Measurements from ENCODE around the gene MSTO1. TPM values are rescaled to one million over a fixed set of nuclear protein-coding genes. Genes with fewer than 3 reads are reported as not detected.
A peak's percentile ranks its signal among the peaks of the same experiment; 100 is the strongest.
"Not testable (repeated sequence)": the region's sequence is repeated elsewhere in the genome, so short reads cannot be mapped to it uniquely, and the experiment has no call there.

MSTO1 gene
- total RNA-seq, 2 donors from 2014 or later = 19.5 to 50.4 TPM

GRCh38 chr1:155596864-155597263, 13.2 kb upstream of the MSTO1 start:
- TF ChIP-seq CTCF (IDR thresholded peaks at IDR 0.05) (no peak), POLR2A (IDR thresholded peaks at IDR 0.05) (no peak)
- ATAC-seq (no peak), DNase-seq (no peak)
- intact Hi-C loops (cut with DNase I) = loop anchor here (10.0 kb wide), 1 partner anchor 342 kb away; the partner anchor contains the start of gene ENTREP3
- Histone ChIP-seq H3K4me1 (no peaks in the 10 kb centered on the region), H3K36me3 (replicated peaks in 1 of 2; ENCODE audit: insufficient read depth in 1 of 2, low read depth in 2 of 2) (no peaks in the 10 kb centered on the region), H3K4me3 (no peak overlapping the region), H3K9me3 (no peaks in the 10 kb centered on the region), H3K27ac (no peak overlapping the region), H3K27me3 (no peaks in the 10 kb centered on the region)
- 93 to 99% methylated on average over 5 of the region's 5 CpGs for WGBS, 2 donors

DNA sequence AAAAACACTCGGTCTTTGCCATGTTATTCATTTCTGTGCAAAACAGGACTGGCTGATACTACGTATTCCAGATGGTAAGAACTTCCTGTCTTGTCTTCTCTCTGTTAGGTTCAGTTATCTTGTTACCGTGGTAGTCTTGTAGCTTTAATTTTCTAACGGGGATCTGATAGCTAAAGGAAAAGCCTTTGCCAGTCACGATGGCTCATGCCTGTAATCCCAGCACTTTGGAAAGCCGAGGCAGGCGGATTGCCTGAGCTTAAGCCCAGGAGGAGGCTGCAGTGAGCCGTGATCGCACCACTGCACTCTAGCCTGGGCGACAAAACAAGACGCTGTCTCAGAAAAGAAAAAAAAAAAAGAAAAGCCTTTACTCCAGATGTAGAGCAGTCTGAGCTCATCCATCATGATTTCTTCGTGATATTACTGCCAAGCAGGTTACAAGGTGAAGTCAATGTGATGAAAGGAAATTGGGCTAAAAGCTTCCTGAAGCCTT, 11.1 kb upstream of the MSTO1 start:
- ATAC-seq = peak; percentile 18

GRCh38 chr1:155599828-155600572, 10.0 kb upstream of the MSTO1 start:
- ATAC-seq; H3K9me3 ChIP-seq; H3K4me1 ChIP-seq; DNase-seq; H3K27me3 ChIP-seq; H3K27ac ChIP-seq; H3K36me3 ChIP-seq (replicated peaks in 1 of 2; ENCODE audit: insufficient read depth in 1 of 2, low read depth in 2 of 2); H3K4me3 ChIP-seq: not testable (repeated sequence)
- WGBS, 2 donors = 28 to 29% methylated on average over 11 to 12 of the region's 12 CpGs
- intact Hi-C loops (cut with DNase I) = loop anchor here (10.0 kb wide), 1 partner anchor 345 kb away; the partner anchor contains the start of gene ENTREP3

More for the DNA sequence above, 11.1 kb upstream of the MSTO1 start:
- Histone ChIP-seq H3K27ac (no peak overlapping the region), H3K9me3 (no peaks in the 10 kb centered on the region), H3K36me3 (replicated peaks in 1 of 2; ENCODE audit: insufficient read depth in 1 of 2, low read depth in 2 of 2) (no peaks in the 10 kb centered on the region), H3K4me1 (no peaks in the 10 kb centered on the region), H3K4me3 (no peak overlapping the region), H3K27me3 (no peaks in the 10 kb centered on the region)
- DNase-seq = peak in 2 of 4 donors; percentile 2 to 23
- TF ChIP-seq CTCF (IDR thresholded peaks at IDR 0.05) (no peak), POLR2A (IDR thresholded peaks at IDR 0.05) (no peak)
- 31 to 32% methylated on average over 12 of the region's 12 CpGs for WGBS, 2 donors
- intact Hi-C loops (cut with DNase I) = loop anchor here (10.0 kb wide), 1 partner anchor 344 kb away; the partner anchor contains the start of gene ENTREP3

DNA sequence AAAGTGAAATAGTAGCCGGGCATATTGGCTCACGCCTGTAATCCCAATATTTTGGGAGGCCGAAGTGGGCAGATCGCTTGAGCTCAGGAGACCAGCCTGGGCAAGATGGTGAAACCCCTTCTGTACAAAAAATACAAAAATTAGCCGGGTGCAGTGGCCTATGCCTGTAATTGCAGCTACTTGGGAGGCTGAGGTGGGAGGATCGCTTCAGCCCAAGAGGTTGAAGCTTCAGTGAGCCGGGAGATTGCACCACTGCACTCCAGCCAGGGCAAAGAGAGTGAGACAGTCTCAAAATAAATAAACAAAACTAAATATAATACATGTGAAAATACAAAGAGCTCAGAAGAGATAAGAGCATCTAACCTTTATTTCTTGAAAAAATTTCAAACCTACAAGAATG, 2.3 kb upstream of the MSTO1 start:
- Histone ChIP-seq H3K4me1 (peaks cover 7% of the 10 kb centered on the region), H3K4me3 (no peak overlapping the region), H3K27me3 (no peaks in the 10 kb centered on the region), H3K36me3 (replicated peaks in 1 of 2; ENCODE audit: insufficient read depth in 1 of 2, low read depth in 2 of 2) (peaks cover 0 to 4% of the 10 kb centered on the region in 2 donors), H3K27ac (no peak overlapping the region), H3K9me3 (no peaks in the 10 kb centered on the region)
- TF ChIP-seq POLR2A (IDR thresholded peaks at IDR 0.05) = no peak
- TF ChIP-seq CTCF (IDR thresholded peaks at IDR 0.05) = no peak
- intact Hi-C loops (cut with DNase I) = no loop called here
- 85 to 89% methylated on average over 7 of the region's 7 CpGs for WGBS, 2 donors
- DNase-seq (no peak), ATAC-seq (no peak)

DNA sequence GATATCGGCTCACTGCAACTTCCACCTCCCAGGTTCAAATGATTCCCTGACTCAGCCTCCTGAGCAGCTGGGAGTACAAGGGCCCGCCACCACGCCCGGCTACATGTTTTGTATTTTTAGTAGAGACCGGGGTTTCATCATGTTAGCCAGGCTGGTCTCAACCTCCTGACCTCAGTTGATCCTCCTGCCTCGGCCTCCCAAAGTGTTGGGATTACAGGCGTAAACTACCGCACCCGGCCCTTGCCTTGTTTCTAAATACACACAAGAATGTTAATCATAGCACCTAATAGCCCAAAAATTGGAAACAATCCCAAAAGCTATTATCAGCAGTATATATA, 1.2 kb upstream of the MSTO1 start:
- no peaks in the 10 kb centered on the region for H3K9me3 ChIP-seq
- WGBS, 2 donors = 90 to 91% methylated on average over 9 of the region's 9 CpGs
- H3K4me3 ChIP-seq = no peak overlapping the region
- TF ChIP-seq POLR2A (IDR thresholded peaks at IDR 0.05) (no peak), CTCF (IDR thresholded peaks at IDR 0.05) (no peak)
- H3K27ac ChIP-seq = no peak overlapping the region
- intact Hi-C loops (cut with DNase I) = no loop called here
- ATAC-seq (no peak), DNase-seq (no peak)
- H3K4me1 ChIP-seq = peaks cover 7% of the 10 kb centered on the region
- H3K36me3 ChIP-seq (replicated peaks in 1 of 2; ENCODE audit: insufficient read depth in 1 of 2, low read depth in 2 of 2) = peaks cover 0 to 5% of the 10 kb centered on the region in 2 donors
- H3K27me3 ChIP-seq = no peaks in the 10 kb centered on the region
